Measurements from ENCODE around the gene SLC16A12.

SLC16A12 gene

DNA sequence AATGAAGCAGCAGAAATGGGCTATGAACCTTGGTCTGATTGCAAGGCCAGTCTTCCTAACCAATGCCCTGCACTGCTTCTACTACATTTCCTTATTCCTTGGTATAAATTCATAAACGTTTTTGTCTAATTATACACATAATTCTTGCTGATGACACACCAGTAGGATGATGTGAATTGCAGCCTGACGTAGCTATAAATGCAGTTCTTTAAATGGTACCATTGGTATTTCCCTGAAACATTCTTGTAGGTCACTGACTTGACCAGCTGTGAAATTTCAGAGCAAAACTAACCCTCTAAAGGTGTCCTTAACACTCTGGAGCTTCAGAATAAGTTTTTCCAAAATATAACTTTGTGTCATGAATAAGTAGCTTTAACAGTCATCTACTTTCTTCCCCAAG, 70.2 kb downstream of the SLC16A12 start:
- no peak for TF ChIP-seq EZH2 (IDR thresholded peaks at IDR 0.05; ENCODE audit: borderline replicate concordance, low read length)
- no peak for TF ChIP-seq CTCF (IDR thresholded peaks at IDR 0.05; ENCODE audit: low read length)
- H3K27me3 ChIP-seq (ENCODE audit: insufficient read depth, low read length) = no peaks in the 10 kb centered on the region
- H3K79me2 ChIP-seq (ENCODE audit: insufficient read depth, low read length) = no peaks in the 10 kb centered on the region

GRCh38 chr10:89463846-89464537, 71.4 kb downstream of the SLC16A12 start:
- H3K9me3 ChIP-seq (ENCODE audit: low read length) = no peaks in the 10 kb centered on the region
- H3K36me3 ChIP-seq (ENCODE audit: insufficient read depth, low read length) = no peaks in the 10 kb centered on the region
- no peak overlapping the region for H3K9ac ChIP-seq (ENCODE audit: low read length)
- H4K20me1 ChIP-seq (ENCODE audit: insufficient read depth, low read length) = no peaks in the 10 kb centered on the region
- no peaks in the 10 kb centered on the region for H3K4me1 ChIP-seq (ENCODE audit: insufficient read depth, low read length, severe bottlenecking)
- no peak overlapping the region for H2AFZ ChIP-seq (ENCODE audit: low read length)
- H3F3A ChIP-seq (ENCODE audit: insufficient read depth, low read length) = no peaks in the 10 kb centered on the region
- no peak for TF ChIP-seq CTCF (IDR thresholded peaks at IDR 0.05; ENCODE audit: low read length)
- no peak for TF ChIP-seq EZH2 (IDR thresholded peaks at IDR 0.05; ENCODE audit: borderline replicate concordance, low read length)
- no peaks in the 10 kb centered on the region for H3K9me2 ChIP-seq (ENCODE audit: low read depth, low read length)
- no peak overlapping the region for H3K4me2 ChIP-seq (ENCODE audit: low read length)
- no peaks in the 10 kb centered on the region for H3K27me3 ChIP-seq (ENCODE audit: insufficient read depth, low read length)
- no peaks in the 10 kb centered on the region for H3K79me2 ChIP-seq (ENCODE audit: insufficient read depth, low read length)
- no peak overlapping the region for H3K4me3 ChIP-seq (ENCODE audit: low read depth, low read length, poor library complexity, severe bottlenecking)
- no peak overlapping the region for H3K27ac ChIP-seq (ENCODE audit: low read depth, low read length, poor library complexity, severe bottlenecking)

More for the DNA sequence above, 70.2 kb downstream of the SLC16A12 start:
- H3K36me3 ChIP-seq (ENCODE audit: insufficient read depth, low read length) = no peaks in the 10 kb centered on the region
- no peaks in the 10 kb centered on the region for H3K9me2 ChIP-seq (ENCODE audit: low read depth, low read length)
- H3K4me1 ChIP-seq (ENCODE audit: insufficient read depth, low read length, severe bottlenecking) = no peaks in the 10 kb centered on the region
- no peak overlapping the region for H3K27ac ChIP-seq (ENCODE audit: low read depth, low read length, poor library complexity, severe bottlenecking)
- H3K4me2 ChIP-seq (ENCODE audit: low read length) = no peak overlapping the region
- H3K9me3 ChIP-seq (ENCODE audit: low read length) = no peaks in the 10 kb centered on the region
- no peak overlapping the region for H3K4me3 ChIP-seq (ENCODE audit: low read depth, low read length, poor library complexity, severe bottlenecking)
- no peaks in the 10 kb centered on the region for H4K20me1 ChIP-seq (ENCODE audit: insufficient read depth, low read length)
- H3F3A ChIP-seq (ENCODE audit: insufficient read depth, low read length) = no peaks in the 10 kb centered on the region
- H2AFZ ChIP-seq (ENCODE audit: low read length) = no peak overlapping the region
- no peak overlapping the region for H3K9ac ChIP-seq (ENCODE audit: low read length)

DNA sequence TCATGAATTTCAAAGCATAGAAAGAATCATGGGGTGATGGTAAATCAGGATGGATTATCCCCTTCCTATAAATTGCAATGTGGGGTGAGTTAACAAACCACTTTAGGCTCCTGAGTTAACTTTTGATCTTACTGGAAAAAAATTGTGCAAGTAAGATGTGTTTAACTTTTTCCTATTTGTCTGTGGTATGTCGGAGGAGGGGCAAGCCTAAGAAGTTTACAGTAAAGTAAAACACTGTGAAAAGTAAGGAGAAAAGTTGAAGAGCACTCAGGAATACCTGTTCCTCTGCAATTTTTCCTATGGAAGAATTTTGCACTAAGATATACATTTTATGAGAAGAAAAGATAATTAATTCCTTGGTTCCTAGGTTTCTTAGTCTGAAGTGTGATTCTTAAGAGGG, 76.6 kb downstream of the SLC16A12 start:
- TF ChIP-seq CTCF (IDR thresholded peaks at IDR 0.05; ENCODE audit: low read length) (no peak), EZH2 (IDR thresholded peaks at IDR 0.05; ENCODE audit: borderline replicate concordance, low read length) (no peak)
- H3K9me2 ChIP-seq (ENCODE audit: low read depth, low read length) = no peaks in the 10 kb centered on the region

More for the DNA sequence above, 76.6 kb downstream of the SLC16A12 start:
- Histone ChIP-seq H3K27ac (ENCODE audit: low read depth, low read length, poor library complexity, severe bottlenecking) (no peak overlapping the region), H4K20me1 (ENCODE audit: insufficient read depth, low read length) (no peaks in the 10 kb centered on the region), H3K36me3 (ENCODE audit: insufficient read depth, low read length) (no peaks in the 10 kb centered on the region), H3F3A (ENCODE audit: insufficient read depth, low read length) (no peaks in the 10 kb centered on the region), H3K79me2 (ENCODE audit: insufficient read depth, low read length) (no peaks in the 10 kb centered on the region), H3K9ac (ENCODE audit: low read length) (no peak overlapping the region), H3K9me3 (ENCODE audit: low read length) (no peaks in the 10 kb centered on the region), H2AFZ (ENCODE audit: low read length) (no peak overlapping the region), H3K4me3 (ENCODE audit: low read depth, low read length, poor library complexity, severe bottlenecking) (no peak overlapping the region), H3K4me1 (ENCODE audit: insufficient read depth, low read length, severe bottlenecking) (no peaks in the 10 kb centered on the region), H3K27me3 (ENCODE audit: insufficient read depth, low read length) (no peaks in the 10 kb centered on the region), H3K4me2 (ENCODE audit: low read length) (no peak overlapping the region)

All from OCI-LY1 (cell line).